Measurements from ENCODE around the gene PREP. TPM values are rescaled to one million over a fixed set of nuclear protein-coding genes. Genes with fewer than 3 reads are reported as not detected.

PREP gene
- polyA plus RNA-seq, 1 experiment = 16.4 TPM

DNA sequence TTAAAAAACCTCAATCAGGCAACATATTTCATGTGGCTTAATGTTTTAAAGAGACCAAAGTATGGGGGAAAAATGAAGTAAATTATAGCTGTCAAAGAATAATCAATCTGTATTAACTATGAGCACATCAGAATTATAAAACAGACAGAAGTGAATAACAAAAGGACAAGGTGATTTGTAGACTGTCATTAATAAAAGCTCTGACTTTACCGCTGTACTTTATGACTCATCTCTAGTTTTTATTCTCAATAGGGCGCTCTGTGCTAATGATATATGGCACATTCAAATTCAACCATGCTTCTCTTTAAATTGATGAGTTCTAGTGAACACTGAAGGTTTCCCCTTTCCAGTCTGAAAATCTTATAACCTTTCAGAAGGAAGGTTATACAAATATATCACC, 72.0 kb downstream of the PREP start:
- POLR2A ChIA-PET = no interaction called here
- no peak for DNase-seq (ENCODE audit: low read depth, low spot score)
- no peak for TF ChIP-seq CTCF (IDR thresholded peaks at IDR 0.05; ENCODE audit: low read depth, low read length)
- H3K27ac ChIP-seq (ENCODE audit: low read depth, low read length) = no peak overlapping the region
- H3K27me3 ChIP-seq (ENCODE audit: control insufficient read depth, insufficient read depth, low read length) = no peaks in the 10 kb centered on the region
- CTCF ChIA-PET = no interaction called here
- no peaks in the 10 kb centered on the region for H3K9me3 ChIP-seq (ENCODE audit: control insufficient read depth, insufficient read depth, low read length)
- no peak overlapping the region for H3K4me3 ChIP-seq (ENCODE audit: low read depth, low read length)

DNA sequence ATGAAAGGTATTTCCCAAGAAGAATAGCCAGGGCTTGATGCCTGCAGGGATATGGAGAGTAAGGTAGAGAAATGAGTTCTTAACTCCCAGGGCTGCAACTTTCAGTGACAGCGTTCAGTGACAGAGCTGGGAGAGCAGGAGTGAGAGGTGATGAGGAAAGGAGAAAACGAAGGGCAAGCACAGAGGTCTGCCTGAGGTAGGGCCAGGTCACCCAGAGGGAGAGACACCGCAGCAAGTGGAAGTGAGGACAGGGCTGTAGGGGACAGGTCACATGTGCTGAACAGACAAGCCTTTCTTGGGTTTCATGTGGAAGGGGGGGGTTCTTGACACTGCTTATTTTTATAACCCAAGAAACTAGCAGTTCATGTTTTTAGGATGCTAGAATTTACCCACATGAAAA, 72.5 kb downstream of the PREP start:
- no peak for DNase-seq (ENCODE audit: low read depth, low spot score)
- Histone ChIP-seq H3K27ac (ENCODE audit: low read depth, low read length) (no peak overlapping the region), H3K9me3 (ENCODE audit: control insufficient read depth, insufficient read depth, low read length) (no peaks in the 10 kb centered on the region), H3K4me3 (ENCODE audit: low read depth, low read length) (no peak overlapping the region), H3K27me3 (ENCODE audit: control insufficient read depth, insufficient read depth, low read length) (no peaks in the 10 kb centered on the region)
- ChIA-PET CTCF (no interaction called here), POLR2A (no interaction called here)
- no peak for TF ChIP-seq CTCF (IDR thresholded peaks at IDR 0.05; ENCODE audit: low read depth, low read length)

- Histone ChIP-seq H3K27ac (ENCODE audit: low read depth, low read length) (no peak overlapping the region), H3K27me3 (ENCODE audit: control insufficient read depth, insufficient read depth, low read length) (no peaks in the 10 kb centered on the region), H3K4me3 (ENCODE audit: low read depth, low read length) (no peak overlapping the region), H3K9me3 (ENCODE audit: control insufficient read depth, insufficient read depth, low read length) (no peaks in the 10 kb centered on the region)
- TF ChIP-seq CTCF (IDR thresholded peaks at IDR 0.05; ENCODE audit: low read depth, low read length) = no peak
- ChIA-PET CTCF (interaction anchor here (0.8 to 1.5 kb wide), 3 partner anchors 36 to 239 kb away, joined by 3 to 6 read pairs (median 4); no protein-coding TSS in a partner anchor), POLR2A (no interaction called here)
- DNase-seq (ENCODE audit: low read depth, low spot score) = peak; percentile 18
Observed at GRCh38 chr6:105326833-105327770, 75.8 kb downstream of the PREP start.

GRCh38 chr6:105326216-105326615, 76.7 kb downstream of the PREP start:
- no peak for TF ChIP-seq CTCF (IDR thresholded peaks at IDR 0.05; ENCODE audit: low read depth, low read length)
- ChIA-PET CTCF (interaction anchor here (1.5 kb wide), 1 partner anchor 238 kb away, joined by 6 read pairs; no protein-coding TSS in a partner anchor), POLR2A (no interaction called here)
- H3K27me3 ChIP-seq (ENCODE audit: control insufficient read depth, insufficient read depth, low read length) = no peaks in the 10 kb centered on the region
- no peaks in the 10 kb centered on the region for H3K9me3 ChIP-seq (ENCODE audit: control insufficient read depth, insufficient read depth, low read length)
- DNase-seq (ENCODE audit: low read depth, low spot score) = no peak
- no peak overlapping the region for H3K27ac ChIP-seq (ENCODE audit: low read depth, low read length)
- no peak overlapping the region for H3K4me3 ChIP-seq (ENCODE audit: low read depth, low read length)

- ChIA-PET POLR2A (no interaction called here), CTCF (no interaction called here)
- H3K27me3 ChIP-seq (ENCODE audit: control insufficient read depth, insufficient read depth, low read length) = no peaks in the 10 kb centered on the region
- H3K9me3 ChIP-seq (ENCODE audit: control insufficient read depth, insufficient read depth, low read length) = no peaks in the 10 kb centered on the region
- DNase-seq (ENCODE audit: low read depth, low spot score) = no peak
- H3K4me3 ChIP-seq (ENCODE audit: low read depth, low read length) = no peak overlapping the region
- no peak overlapping the region for H3K27ac ChIP-seq (ENCODE audit: low read depth, low read length)
- no peak for TF ChIP-seq CTCF (IDR thresholded peaks at IDR 0.05; ENCODE audit: low read depth, low read length)
Observed at GRCh38 chr6:105324386-105324950, 78.4 kb downstream of the PREP start.
